HEK293 (cell line): Measurements from ENCODE around the gene CASS4.

Experiments used
- CTCF ChIP-seq: fragments of 450-650 bp; formaldehyde crosslinking; IDR thresholded peaks from 2 replicates; pipeline ENCODE4 v1.5.1; 2016; ENCODE audit warnings: missing biosample characterization, missing genetic modification characterization
- MEIS1 ChIP-seq: sonication (generic); formaldehyde crosslinking; IDR thresholded peaks from 2 replicates; pipeline ENCODE4 v1.8.1; 2022; ENCODE audit warnings: missing genetic modification reagents, mild to moderate bottlenecking, borderline replicate concordance
- PRDM1 ChIP-seq: fragments of 450-650 bp; formaldehyde crosslinking; IDR thresholded peaks from 2 replicates; pipeline ENCODE4; 2016; ENCODE audit warnings: missing biosample characterization, missing genetic modification characterization
- ZNF510 ChIP-seq: fragments of 450-650 bp; formaldehyde crosslinking; IDR thresholded peaks from 2 replicates; pipeline ENCODE4 v1.5.1; 2018; ENCODE audit warnings: mild to moderate bottlenecking, missing genetic modification characterization, missing biosample characterization; ENCODE audit not compliant: insufficient replicate concordance
- TF ChIP-seq, protein P1 (sequence below): fragments of 450-650 bp; formaldehyde crosslinking; IDR thresholded peaks from 2 replicates; pipeline ENCODE4 v1.5.1; 2016; ENCODE audit warnings: missing biosample characterization, missing genetic modification characterization
- TF ChIP-seq, protein P2 (sequence below): fragments of 450-650 bp; formaldehyde crosslinking; IDR thresholded peaks from 2 replicates; pipeline ENCODE4 v1.5.1; 2016; ENCODE audit warnings: missing biosample characterization, missing genetic modification characterization
- TF ChIP-seq, protein P3 (sequence below): fragments of 450-650 bp; formaldehyde crosslinking; IDR thresholded peaks from 2 replicates; pipeline ENCODE4 v1.5.1; 2016; ENCODE audit warnings: missing biosample characterization, missing genetic modification characterization, low read depth
- TF ChIP-seq, protein P4 (sequence below): fragments of 450-650 bp; formaldehyde crosslinking; optimal IDR thresholded peaks from 2 replicates; pipeline ENCODE3; 2016; ENCODE audit warnings: missing biosample characterization, mild to moderate bottlenecking, missing genetic modification characterization

DNA sequence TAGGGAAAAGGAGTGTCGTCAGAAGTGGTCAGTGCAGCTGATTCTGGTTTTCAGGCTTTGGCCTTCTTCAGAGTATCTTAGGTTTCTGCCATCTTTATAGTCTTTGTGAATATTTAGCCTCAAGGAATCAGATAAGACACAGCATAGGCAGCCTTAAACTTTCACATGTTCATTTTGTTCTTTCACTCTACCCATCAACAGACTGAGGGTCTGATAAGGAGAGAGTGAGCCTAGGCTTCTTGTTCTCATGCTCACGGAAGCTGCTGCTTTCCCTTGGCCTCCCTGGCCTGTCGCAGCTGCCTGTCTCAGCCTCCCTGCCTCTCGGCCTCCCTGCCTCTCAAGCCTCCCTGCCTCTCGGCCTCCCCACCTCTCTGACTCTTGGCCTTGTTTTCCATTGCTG, 76.5 kb downstream of the CASS4 start:
- TF ChIP-seq CTCF (tag by site-specific recombination) (no peak), MEIS1 (CRISPR knock-in tag) (no peak), PRDM1 (tag by site-specific recombination) (no peak), ZNF510 (tag by site-specific recombination) (no peak)
- TF ChIP-seq, protein P1, sequence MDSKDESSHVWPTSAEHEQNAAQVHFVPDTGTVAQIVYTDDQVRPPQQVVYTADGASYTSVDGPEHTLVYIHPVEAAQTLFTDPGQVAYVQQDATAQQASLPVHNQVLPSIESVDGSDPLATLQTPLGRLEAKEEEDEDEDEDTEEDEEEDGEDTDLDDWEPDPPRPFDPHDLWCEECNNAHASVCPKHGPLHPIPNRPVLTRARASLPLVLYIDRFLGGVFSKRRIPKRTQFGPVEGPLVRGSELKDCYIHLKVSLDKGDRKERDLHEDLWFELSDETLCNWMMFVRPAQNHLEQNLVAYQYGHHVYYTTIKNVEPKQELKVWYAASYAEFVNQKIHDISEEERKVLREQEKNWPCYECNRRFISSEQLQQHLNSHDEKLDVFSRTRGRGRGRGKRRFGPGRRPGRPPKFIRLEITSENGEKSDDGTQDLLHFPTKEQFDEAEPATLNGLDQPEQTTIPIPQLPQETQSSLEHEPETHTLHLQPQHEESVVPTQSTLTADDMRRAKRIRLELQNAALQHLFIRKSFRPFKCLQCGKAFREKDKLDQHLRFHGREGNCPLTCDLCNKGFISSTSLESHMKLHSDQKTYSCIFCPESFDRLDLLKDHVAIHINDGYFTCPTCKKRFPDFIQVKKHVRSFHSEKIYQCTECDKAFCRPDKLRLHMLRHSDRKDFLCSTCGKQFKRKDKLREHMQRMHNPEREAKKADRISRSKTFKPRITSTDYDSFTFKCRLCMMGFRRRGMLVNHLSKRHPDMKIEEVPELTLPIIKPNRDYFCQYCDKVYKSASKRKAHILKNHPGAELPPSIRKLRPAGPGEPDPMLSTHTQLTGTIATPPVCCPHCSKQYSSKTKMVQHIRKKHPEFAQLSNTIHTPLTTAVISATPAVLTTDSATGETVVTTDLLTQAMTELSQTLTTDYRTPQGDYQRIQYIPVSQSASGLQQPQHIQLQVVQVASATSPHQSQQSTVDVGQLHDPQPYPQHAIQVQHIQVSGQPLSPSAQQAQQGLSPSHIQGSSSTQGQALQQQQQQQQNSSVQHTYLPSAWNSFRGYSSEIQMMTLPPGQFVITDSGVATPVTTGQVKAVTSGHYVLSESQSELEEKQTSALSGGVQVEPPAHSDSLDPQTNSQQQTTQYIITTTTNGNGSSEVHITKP, result no peak
- TF ChIP-seq, protein P2, sequence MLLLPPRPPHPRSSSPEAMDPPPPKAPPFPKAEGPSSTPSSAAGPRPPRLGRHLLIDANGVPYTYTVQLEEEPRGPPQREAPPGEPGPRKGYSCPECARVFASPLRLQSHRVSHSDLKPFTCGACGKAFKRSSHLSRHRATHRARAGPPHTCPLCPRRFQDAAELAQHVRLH, result no peak
- TF ChIP-seq, protein P3, sequence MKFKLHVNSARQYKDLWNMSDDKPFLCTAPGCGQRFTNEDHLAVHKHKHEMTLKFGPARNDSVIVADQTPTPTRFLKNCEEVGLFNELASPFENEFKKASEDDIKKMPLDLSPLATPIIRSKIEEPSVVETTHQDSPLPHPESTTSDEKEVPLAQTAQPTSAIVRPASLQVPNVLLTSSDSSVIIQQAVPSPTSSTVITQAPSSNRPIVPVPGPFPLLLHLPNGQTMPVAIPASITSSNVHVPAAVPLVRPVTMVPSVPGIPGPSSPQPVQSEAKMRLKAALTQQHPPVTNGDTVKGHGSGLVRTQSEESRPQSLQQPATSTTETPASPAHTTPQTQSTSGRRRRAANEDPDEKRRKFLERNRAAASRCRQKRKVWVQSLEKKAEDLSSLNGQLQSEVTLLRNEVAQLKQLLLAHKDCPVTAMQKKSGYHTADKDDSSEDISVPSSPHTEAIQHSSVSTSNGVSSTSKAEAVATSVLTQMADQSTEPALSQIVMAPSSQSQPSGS (tag by site-specific recombination), result no peak
- TF ChIP-seq, protein P4, sequence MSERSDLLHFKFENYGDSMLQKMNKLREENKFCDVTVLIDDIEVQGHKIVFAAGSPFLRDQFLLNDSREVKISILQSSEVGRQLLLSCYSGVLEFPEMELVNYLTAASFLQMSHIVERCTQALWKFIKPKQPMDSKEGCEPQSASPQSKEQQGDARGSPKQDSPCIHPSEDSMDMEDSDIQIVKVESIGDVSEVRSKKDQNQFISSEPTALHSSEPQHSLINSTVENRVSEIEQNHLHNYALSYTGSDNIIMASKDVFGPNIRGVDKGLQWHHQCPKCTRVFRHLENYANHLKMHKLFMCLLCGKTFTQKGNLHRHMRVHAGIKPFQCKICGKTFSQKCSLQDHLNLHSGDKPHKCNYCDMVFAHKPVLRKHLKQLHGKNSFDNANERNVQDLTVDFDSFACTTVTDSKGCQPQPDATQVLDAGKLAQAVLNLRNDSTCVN (tag by site-specific recombination), result no peak
